Measurements from ENCODE around the gene TNFRSF1A.

Gene TNFRSF1A

DNA sequence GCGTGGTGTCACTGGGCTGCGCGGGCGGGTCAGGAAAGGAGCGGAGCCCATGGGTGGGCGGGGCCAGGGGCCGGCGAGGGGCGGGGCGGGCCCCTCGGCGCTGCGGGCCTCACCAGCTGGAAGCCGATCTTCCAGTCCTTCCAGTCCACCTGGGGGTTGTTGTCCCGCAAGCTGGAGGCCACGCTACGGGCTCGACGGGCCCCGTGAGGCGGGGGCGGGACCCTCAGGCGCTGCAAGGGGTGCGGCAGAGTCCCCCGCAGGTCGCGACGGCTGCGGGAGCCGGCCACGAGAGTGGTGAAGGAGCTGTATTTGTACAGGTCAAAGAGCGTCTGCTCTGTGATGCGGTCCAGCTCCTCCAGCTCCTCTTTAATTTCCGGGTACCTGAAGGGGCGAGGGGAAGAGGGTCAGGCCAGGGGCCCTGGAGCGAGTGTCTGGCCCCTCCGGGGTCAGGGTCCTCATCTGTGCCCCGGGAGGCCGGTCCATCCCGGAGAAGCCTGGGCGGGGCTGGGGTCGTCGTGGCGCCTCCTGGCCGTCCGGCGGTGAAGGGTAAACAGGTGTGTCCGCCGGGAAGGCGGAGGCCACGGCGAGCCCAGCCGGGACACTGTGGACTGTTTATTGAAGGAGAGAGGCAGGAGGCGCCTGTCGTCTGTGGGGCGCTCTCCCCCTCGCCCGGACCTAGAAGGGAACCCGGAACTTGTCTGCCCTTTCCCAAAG lies 21.6 kb upstream of the TNFRSF1A start:
- Histone ChIP-seq H3K27me3 (ENCODE audit: insufficient read depth, low read length, poor library complexity) (no peaks in the 10 kb centered on the region), H3K4me1 (ENCODE audit: insufficient read depth, low read length) (no peaks in the 10 kb centered on the region), H3K9ac (ENCODE audit: low read depth, low read length) (no peak overlapping the region), H3K4me2 (ENCODE audit: insufficient read depth, low read length) (peak overlapping the region; percentile 25; the same call in 1 of the 2 replicates), H3K36me3 (ENCODE audit: insufficient read depth, low read length) (no peaks in the 10 kb centered on the region), H2AFZ (ENCODE audit: low read depth, low read length) (no peak overlapping the region), H3K27ac (ENCODE audit: low read length) (no peak overlapping the region), H3K4me3 (ENCODE audit: low read depth in 1 of 2, low read length in 2 of 2) (no peak overlapping the region), H3K79me2 (ENCODE audit: insufficient read depth, low read length) (no peaks in the 10 kb centered on the region), H4K20me1 (ENCODE audit: insufficient read depth, low read length) (no peaks in the 10 kb centered on the region), H3K9me3 (ENCODE audit: insufficient read depth, low read length, severe bottlenecking) (no peaks in the 10 kb centered on the region)
- ATAC-seq (ENCODE audit: insufficient read depth, low read depth): peak; percentile 53; the same call in 1 of the 3 replicates
- DNase-seq: peak; percentile 36
- TF ChIP-seq EZH2 (IDR thresholded peaks at IDR 0.05; ENCODE audit: borderline replicate concordance, low read depth, low read length, severe bottlenecking) (no peak), CTCF (IDR thresholded peaks at IDR 0.05; ENCODE audit: borderline replicate concordance, extremely low read depth, low read length, poor library complexity, severe bottlenecking) (no peak)

DNA sequence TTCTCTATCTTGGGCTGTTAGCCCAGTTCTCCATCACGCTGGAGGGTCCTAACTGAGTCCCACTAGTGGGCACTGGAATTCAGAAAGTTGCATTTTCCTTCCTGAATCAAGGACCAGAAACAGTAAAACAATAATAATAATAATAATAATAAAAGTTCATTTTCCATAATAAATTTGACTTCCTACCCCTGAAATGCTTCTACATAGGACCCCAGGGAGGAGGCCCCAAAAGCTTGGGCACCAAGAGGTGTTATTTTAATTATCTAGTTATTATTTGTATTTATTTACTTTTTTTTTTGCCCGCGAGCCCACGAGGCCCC lies 21.1 kb upstream of the TNFRSF1A start:
- Histone ChIP-seq H3K79me2 (ENCODE audit: insufficient read depth, low read length) (no peaks in the 10 kb centered on the region), H2AFZ (ENCODE audit: low read depth, low read length) (no peak overlapping the region), H3K4me2 (ENCODE audit: insufficient read depth, low read length) (no peak overlapping the region), H3K27me3 (ENCODE audit: insufficient read depth, low read length, poor library complexity) (no peaks in the 10 kb centered on the region), H3K4me1 (ENCODE audit: insufficient read depth, low read length) (no peaks in the 10 kb centered on the region), H3K9me3 (ENCODE audit: insufficient read depth, low read length, severe bottlenecking) (no peaks in the 10 kb centered on the region), H3K27ac (ENCODE audit: low read length) (no peak overlapping the region), H3K36me3 (ENCODE audit: insufficient read depth, low read length) (no peaks in the 10 kb centered on the region), H3K9ac (ENCODE audit: low read depth, low read length) (no peak overlapping the region), H4K20me1 (ENCODE audit: insufficient read depth, low read length) (no peaks in the 10 kb centered on the region), H3K4me3 (ENCODE audit: low read depth in 1 of 2, low read length in 2 of 2) (no peak overlapping the region)
- ATAC-seq (ENCODE audit: insufficient read depth, low read depth) (no peak), DNase-seq (no peak)
- TF ChIP-seq EZH2 (IDR thresholded peaks at IDR 0.05; ENCODE audit: borderline replicate concordance, low read depth, low read length, severe bottlenecking) (no peak), CTCF (IDR thresholded peaks at IDR 0.05; ENCODE audit: borderline replicate concordance, extremely low read depth, low read length, poor library complexity, severe bottlenecking) (no peak)

- Histone ChIP-seq H3K4me1 (ENCODE audit: insufficient read depth, low read length) (no peaks in the 10 kb centered on the region), H3K36me3 (ENCODE audit: insufficient read depth, low read length) (no peaks in the 10 kb centered on the region), H3K4me3 (ENCODE audit: low read depth in 1 of 2, low read length in 2 of 2) (no peak overlapping the region), H3K9me3 (ENCODE audit: insufficient read depth, low read length, severe bottlenecking) (no peaks in the 10 kb centered on the region), H3K27me3 (ENCODE audit: insufficient read depth, low read length, poor library complexity) (no peaks in the 10 kb centered on the region), H3K9ac (ENCODE audit: low read depth, low read length) (no peak overlapping the region), H4K20me1 (ENCODE audit: insufficient read depth, low read length) (no peaks in the 10 kb centered on the region), H3K79me2 (ENCODE audit: insufficient read depth, low read length) (no peaks in the 10 kb centered on the region), H3K27ac (ENCODE audit: low read length) (no peak overlapping the region), H3K4me2 (ENCODE audit: insufficient read depth, low read length) (no peak overlapping the region), H2AFZ (ENCODE audit: low read depth, low read length) (no peak overlapping the region)
- ATAC-seq (ENCODE audit: insufficient read depth, low read depth) (no peak), DNase-seq (no peak)
- no peak for TF ChIP-seq CTCF (IDR thresholded peaks at IDR 0.05; ENCODE audit: borderline replicate concordance, extremely low read depth, low read length, poor library complexity, severe bottlenecking)
- TF ChIP-seq EZH2 (IDR thresholded peaks at IDR 0.05; ENCODE audit: borderline replicate concordance, low read depth, low read length, severe bottlenecking): no peak
These were observed 20.5 kb upstream of the TNFRSF1A start for GRCh38 chr12:6362403-6362802.
